OCI-LY3 (cell line): ENCODE results near the gene TMEM242.

Experiments
- CTCF ChIP-seq: fragments of 200-600, 300-600 bp; sonication (generic); IDR thresholded peaks from 2 replicates; pipeline ENCODE4 v1.5.1; 2014; ENCODE audit warnings: antibody characterized with exemption, low read length, low read depth
- EZH2phosphoT487 ChIP-seq: fragments of 200-600 bp; shearing (Covaris generic); IDR thresholded peaks from 2 replicates; pipeline ENCODE4 v1.6.1; 2018; ENCODE audit warnings: antibody characterized with exemption, mixed run types, low read depth

GRCh38 chr6:157333956-157334355 is 10.6 kb upstream of the TMEM242 start:
- TF ChIP-seq CTCF (no peak), EZH2phosphoT487 (no peak)
